OCI-LY1 (cell line): Measurements from ENCODE around the gene SMIM3.

ENCODE experiments used
- H2AFZ ChIP-seq: fragments of 200-600 bp; sonication (generic), shearing (Covaris generic); 2 replicates; pipeline ENCODE4 v1.6.0; 2014; ENCODE audit warnings: antibody characterized with exemption, mild to moderate bottlenecking, low read length
- H3F3A ChIP-seq: fragments of 200-600 bp; sonication (generic), shearing (Covaris generic); 2 replicates; pipeline ENCODE4 v1.6.0; 2014; ENCODE audit warnings: mild to moderate bottlenecking, antibody characterized with exemption, low read length, moderate library complexity; ENCODE audit not compliant: insufficient read depth
- H3K27ac ChIP-seq: fragments of 200-600 bp; sonication (generic); 2 replicates; pipeline ENCODE4 v1.5.1; 2014; ENCODE audit warnings: low read length, mixed run types, mild to moderate bottlenecking, low read depth; ENCODE audit not compliant: poor library complexity, severe bottlenecking
- H3K27me3 ChIP-seq: fragments of 200-600 bp; sonication (generic); 2 replicates; pipeline ENCODE4 v1.6.0; 2014; ENCODE audit warnings: antibody characterized with exemption, mild to moderate bottlenecking, low read length, moderate library complexity; ENCODE audit not compliant: insufficient read depth
- H3K36me3 ChIP-seq: fragments of 200-600 bp; sonication (generic); 2 replicates; pipeline ENCODE4 v1.6.1; 2014; ENCODE audit warnings: mild to moderate bottlenecking, antibody characterized with exemption, low read length, moderate library complexity, mixed read lengths; ENCODE audit not compliant: insufficient read depth
- H3K4me1 ChIP-seq: fragments of 200-600 bp; sonication (generic); 2 replicates; pipeline ENCODE4 v1.5.1; 2014; ENCODE audit warnings: mild to moderate bottlenecking, low read length, moderate library complexity; ENCODE audit not compliant: insufficient read depth, severe bottlenecking
- H3K4me2 ChIP-seq: fragments of 200-600 bp; sonication (generic), shearing (Covaris generic); 2 replicates; pipeline ENCODE4 v1.6.1; 2014; ENCODE audit warnings: low read length
- H3K4me3 ChIP-seq: fragments of 200-600 bp; sonication (generic); 2 replicates; pipeline ENCODE4 v1.5.1; 2014; ENCODE audit warnings: low read length, low read depth, mild to moderate bottlenecking, mixed read lengths; ENCODE audit not compliant: poor library complexity, severe bottlenecking
- H3K79me2 ChIP-seq: fragments of 200-600 bp; shearing (Covaris generic); 2 replicates; pipeline ENCODE4 v1.6.1; 2016; ENCODE audit warnings: mixed run types, low read length, mixed read lengths; ENCODE audit not compliant: insufficient read depth
- H3K9ac ChIP-seq: fragments of 200-600 bp; sonication (generic), shearing (Covaris generic); 2 replicates; pipeline ENCODE4 v1.6.1; 2014; ENCODE audit warnings: mild to moderate bottlenecking, low read length, mixed read lengths
- H3K9me2 ChIP-seq: fragments of 200-600 bp; sonication (generic), shearing (Covaris generic); 2 replicates; pipeline ENCODE4 v1.6.1; 2014; ENCODE audit warnings: low read depth, mild to moderate bottlenecking, low read length, mixed read lengths
- H3K9me3 ChIP-seq: fragments of 200-600 bp; shearing (Covaris generic); 2 replicates; pipeline ENCODE4 v1.6.1; 2014; ENCODE audit warnings: low read length, mixed read lengths
- H4K20me1 ChIP-seq: fragments of 200-600 bp; sonication (generic), shearing (Covaris generic); 2 replicates; pipeline ENCODE4 v1.6.0; 2016; ENCODE audit warnings: mild to moderate bottlenecking, low read length; ENCODE audit not compliant: insufficient read depth
- CTCF ChIP-seq: fragments of 200-600 bp; sonication (generic), shearing (Covaris generic); IDR thresholded peaks from 2 replicates; pipeline ENCODE4 v1.5.1; 2017; ENCODE audit warnings: mild to moderate bottlenecking, antibody characterized with exemption, low read length, moderate library complexity, mixed read lengths
- EZH2 ChIP-seq: fragments of 200-600 bp; sonication (generic), shearing (Covaris generic); IDR thresholded peaks from 2 replicates; pipeline ENCODE4 v1.8.0; 2017; ENCODE audit warnings: borderline replicate concordance, mixed run types, mild to moderate bottlenecking, antibody characterized with exemption, low read length, moderate library complexity, mixed read lengths

SMIM3 gene

GRCh38 chr5:150777685-150778084 is 872 bp upstream of the SMIM3 start:
- Histone ChIP-seq H3K9me2 (no peaks in the 10 kb centered on the region), H3K9ac (no peak overlapping the region), H3K27ac (no peak overlapping the region), H3F3A (no peaks in the 10 kb centered on the region), H3K4me3 (no peak overlapping the region), H3K27me3 (no peaks in the 10 kb centered on the region), H3K79me2 (no peaks in the 10 kb centered on the region), H3K9me3 (no peaks in the 10 kb centered on the region), H4K20me1 (no peaks in the 10 kb centered on the region), H3K36me3 (no peaks in the 10 kb centered on the region), H3K4me2 (no peak overlapping the region), H2AFZ (no peak overlapping the region), H3K4me1 (peaks cover 12% of the 10 kb centered on the region)
- TF ChIP-seq EZH2 (no peak), CTCF (no peak)

- no peak overlapping the region for H3K27ac ChIP-seq
- no peaks in the 10 kb centered on the region for H4K20me1 ChIP-seq
- H3K36me3 ChIP-seq = no peaks in the 10 kb centered on the region
- H3K9me3 ChIP-seq = no peaks in the 10 kb centered on the region
- H3K9me2 ChIP-seq = no peaks in the 10 kb centered on the region
- no peak overlapping the region for H3K4me2 ChIP-seq
- no peak overlapping the region for H3K4me3 ChIP-seq
- H3K4me1 ChIP-seq = peaks cover 12% of the 10 kb centered on the region
- H3F3A ChIP-seq = no peaks in the 10 kb centered on the region
- TF ChIP-seq EZH2 (no peak), CTCF (no peak)
- no peaks in the 10 kb centered on the region for H3K79me2 ChIP-seq
- H2AFZ ChIP-seq = no peak overlapping the region
- H3K9ac ChIP-seq = no peak overlapping the region
- no peaks in the 10 kb centered on the region for H3K27me3 ChIP-seq
Measured at GRCh38 chr5:150778088-150778516, 455 bp upstream of the SMIM3 start.

GRCh38 chr5:150779397-150780186 is 1.0 kb downstream of the SMIM3 start:
- Histone ChIP-seq H3K27ac (peak overlapping the region; percentile 60), H3K9me3 (no peaks in the 10 kb centered on the region), H4K20me1 (no peaks in the 10 kb centered on the region), H3K79me2 (no peaks in the 10 kb centered on the region), H3K9me2 (no peaks in the 10 kb centered on the region), H3K4me2 (no peak overlapping the region), H2AFZ (no peak overlapping the region), H3F3A (no peaks in the 10 kb centered on the region), H3K4me1 (peaks cover 12% of the 10 kb centered on the region), H3K27me3 (no peaks in the 10 kb centered on the region), H3K9ac (no peak overlapping the region), H3K4me3 (no peak overlapping the region), H3K36me3 (no peaks in the 10 kb centered on the region)
- TF ChIP-seq EZH2 (no peak), CTCF (no peak)
